HG03439 (cell line): ENCODE results near the gene RRP15.
A peak's percentile ranks its signal among the peaks of the same experiment; 100 is the strongest.

Experiments used
- ATAC-seq: cut with Tn5 transposase; IDR thresholded peaks from one replicate; pipeline ENCODE4 v1.9.1; 2021; ENCODE audit warnings: mild to moderate bottlenecking, moderate library complexity; ENCODE audit not compliant: unreplicated experiment

The RRP15 gene

DNA sequence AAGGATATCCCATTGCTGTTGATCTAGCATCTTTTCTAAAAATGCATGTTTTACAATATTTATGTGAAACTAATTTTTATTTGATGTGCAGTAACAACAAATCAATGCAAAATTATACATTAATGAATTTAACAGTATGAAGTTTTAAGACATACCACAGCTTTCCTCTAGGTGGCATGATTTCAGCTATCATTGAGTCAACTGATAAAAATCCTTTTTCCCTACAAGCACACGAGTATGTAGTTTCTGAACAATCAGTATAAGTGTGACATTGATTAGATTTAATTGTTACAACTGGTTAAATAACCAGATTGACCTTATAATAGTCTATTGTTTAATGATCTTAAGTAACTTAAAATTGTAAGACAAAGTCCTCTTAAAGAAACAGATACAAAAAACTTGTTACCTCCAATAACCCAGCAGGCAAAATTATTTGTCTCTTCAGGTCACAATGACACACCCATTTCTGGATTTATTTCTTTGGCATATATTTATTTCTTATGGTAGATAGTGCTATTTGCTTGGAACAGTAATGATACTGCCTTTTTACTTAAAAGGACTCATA lies 54.3 kb downstream of the RRP15 start:
- no peak for ATAC-seq

DNA sequence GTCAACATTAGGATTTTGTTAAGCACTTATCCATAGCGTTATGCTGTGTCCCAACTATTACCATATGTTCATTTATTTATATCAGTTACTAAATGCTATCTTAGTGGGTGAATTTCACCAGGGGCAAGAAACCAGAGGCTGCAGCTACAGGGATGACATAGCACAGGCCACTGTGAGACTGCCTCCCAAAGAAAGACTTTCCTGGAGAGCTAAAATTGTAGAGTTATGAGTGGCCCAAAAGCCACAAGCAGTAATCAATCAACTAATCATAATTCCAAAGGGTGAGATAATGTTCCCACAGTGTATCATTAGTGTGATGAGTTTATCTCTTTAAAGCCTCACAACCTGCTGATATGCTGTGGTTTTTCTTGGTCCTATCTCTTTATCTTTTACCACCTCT lies 56.2 kb downstream of the RRP15 start:
- no peak for ATAC-seq

DNA sequence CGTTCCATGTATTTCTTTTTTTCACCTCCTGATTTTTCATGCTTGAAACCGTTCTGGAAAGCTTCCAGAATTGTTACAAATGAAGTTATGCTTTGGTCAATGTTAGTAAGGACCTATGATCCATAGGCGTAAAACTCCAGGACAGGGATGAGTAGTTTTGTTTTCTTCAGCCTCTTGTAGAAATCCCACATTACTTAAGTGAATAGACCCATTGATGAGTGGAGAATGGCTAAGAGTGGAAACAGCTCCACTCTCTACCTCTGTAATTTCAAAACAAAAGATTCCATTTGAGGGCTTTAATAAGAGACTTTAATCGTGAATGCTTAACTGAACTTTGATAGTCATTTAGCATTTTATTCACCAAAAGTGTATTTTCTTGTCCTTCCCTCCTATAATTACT lies 57.0 kb downstream of the RRP15 start:
- no peak for ATAC-seq

DNA sequence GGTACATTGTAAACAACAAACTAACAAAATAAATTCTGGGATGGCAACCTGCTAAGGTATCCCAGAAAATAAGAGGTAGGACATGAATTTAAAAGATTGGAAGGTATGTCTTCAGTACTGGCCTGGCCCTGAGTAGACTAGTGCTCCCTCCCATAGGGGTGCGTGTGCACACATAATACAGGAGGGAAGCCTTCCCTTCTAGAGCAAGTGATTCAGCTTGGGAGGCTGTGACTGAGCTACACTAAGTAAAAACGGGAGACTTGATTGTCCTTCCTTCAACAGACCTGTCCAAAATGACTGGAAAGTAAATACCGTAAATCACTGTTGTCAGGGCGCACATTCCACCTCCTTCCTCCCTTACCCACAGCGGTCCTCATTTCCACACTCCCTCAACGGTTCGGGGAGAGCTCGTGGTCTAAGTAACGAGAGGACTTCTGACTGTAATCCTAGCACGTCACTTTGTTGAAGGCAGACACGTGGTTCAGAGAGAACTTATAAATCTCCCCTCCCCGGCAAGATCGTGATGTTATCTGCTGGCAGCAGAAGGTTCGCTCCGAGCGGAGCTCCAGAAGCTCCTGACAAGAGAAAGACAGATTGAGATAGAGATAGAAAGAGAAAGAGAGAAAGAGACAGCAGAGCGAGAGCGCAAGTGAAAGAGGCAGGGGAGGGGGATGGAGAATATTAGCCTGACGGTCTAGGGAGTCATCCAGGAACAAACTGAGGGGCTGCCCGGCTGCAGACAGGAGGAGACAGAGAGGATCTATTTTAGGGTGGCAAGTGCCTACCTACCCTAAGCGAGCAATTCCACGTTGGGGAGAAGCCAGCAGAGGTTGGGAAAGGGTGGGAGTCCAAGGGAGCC lies 60.0 kb downstream of the RRP15 start, which contains the start of gene TGFB2:
TSS of gene TGFB2 (plus strand) at position 523 of the 859 bp plus-strand sequence. CDS start 1,366 bp downstream, outside the sequence.
- peak; percentile 43 for ATAC-seq

DNA sequence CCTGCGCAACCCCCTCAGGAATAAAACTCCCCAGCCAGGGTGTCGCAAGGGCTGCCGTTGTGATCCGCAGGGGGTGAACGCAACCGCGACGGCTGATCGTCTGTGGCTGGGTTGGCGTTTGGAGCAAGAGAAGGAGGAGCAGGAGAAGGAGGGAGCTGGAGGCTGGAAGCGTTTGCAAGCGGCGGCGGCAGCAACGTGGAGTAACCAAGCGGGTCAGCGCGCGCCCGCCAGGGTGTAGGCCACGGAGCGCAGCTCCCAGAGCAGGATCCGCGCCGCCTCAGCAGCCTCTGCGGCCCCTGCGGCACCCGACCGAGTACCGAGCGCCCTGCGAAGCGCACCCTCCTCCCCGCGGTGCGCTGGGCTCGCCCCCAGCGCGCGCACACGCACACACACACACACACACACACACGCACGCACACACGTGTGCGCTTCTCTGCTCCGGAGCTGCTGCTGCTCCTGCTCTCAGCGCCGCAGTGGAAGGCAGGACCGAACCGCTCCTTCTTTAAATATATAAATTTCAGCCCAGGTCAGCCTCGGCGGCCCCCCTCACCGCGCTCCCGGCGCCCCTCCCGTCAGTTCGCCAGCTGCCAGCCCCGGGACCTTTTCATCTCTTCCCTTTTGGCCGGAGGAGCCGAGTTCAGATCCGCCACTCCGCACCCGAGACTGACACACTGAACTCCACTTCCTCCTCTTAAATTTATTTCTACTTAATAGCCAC lies 60.7 kb downstream of the RRP15 start:
- ATAC-seq, result peak; percentile 62

DNA sequence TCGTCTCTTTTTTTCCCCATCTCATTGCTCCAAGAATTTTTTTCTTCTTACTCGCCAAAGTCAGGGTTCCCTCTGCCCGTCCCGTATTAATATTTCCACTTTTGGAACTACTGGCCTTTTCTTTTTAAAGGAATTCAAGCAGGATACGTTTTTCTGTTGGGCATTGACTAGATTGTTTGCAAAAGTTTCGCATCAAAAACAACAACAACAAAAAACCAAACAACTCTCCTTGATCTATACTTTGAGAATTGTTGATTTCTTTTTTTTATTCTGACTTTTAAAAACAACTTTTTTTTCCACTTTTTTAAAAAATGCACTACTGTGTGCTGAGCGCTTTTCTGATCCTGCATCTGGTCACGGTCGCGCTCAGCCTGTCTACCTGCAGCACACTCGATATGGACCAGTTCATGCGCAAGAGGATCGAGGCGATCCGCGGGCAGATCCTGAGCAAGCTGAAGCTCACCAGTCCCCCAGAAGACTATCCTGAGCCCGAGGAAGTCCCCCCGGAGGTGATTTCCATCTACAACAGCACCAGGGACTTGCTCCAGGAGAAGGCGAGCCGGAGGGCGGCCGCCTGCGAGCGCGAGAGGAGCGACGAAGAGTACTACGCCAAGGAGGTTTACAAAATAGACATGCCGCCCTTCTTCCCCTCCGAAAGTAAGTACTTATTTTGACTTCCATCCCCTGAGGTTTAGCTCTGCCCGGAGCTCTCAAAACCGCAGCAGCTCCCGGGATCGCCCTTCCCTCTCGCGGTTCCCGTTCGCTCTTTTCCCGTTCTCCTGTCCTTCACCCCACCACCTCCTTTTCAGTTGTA lies 61.5 kb downstream of the RRP15 start:
- no peak for ATAC-seq

DNA sequence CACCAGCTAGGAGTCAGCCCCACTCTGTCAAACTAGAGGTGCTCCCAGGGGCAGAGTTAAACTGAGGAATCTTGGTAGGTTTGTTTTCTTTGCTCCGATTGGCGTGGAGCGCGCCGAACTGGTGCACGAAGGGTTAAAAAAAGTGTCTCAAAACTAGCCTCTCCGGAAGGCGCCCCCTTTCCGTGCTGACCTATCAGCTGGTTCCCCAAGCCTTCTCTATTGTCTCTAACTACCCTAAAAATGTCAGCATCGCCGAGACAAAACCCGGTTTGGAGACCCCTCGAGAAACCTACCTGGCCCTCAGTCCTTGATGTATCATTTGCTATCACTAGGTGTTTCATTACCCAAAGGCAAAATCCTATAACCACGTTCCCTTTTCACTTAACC lies 62.2 kb downstream of the RRP15 start:
- no peak for ATAC-seq

DNA sequence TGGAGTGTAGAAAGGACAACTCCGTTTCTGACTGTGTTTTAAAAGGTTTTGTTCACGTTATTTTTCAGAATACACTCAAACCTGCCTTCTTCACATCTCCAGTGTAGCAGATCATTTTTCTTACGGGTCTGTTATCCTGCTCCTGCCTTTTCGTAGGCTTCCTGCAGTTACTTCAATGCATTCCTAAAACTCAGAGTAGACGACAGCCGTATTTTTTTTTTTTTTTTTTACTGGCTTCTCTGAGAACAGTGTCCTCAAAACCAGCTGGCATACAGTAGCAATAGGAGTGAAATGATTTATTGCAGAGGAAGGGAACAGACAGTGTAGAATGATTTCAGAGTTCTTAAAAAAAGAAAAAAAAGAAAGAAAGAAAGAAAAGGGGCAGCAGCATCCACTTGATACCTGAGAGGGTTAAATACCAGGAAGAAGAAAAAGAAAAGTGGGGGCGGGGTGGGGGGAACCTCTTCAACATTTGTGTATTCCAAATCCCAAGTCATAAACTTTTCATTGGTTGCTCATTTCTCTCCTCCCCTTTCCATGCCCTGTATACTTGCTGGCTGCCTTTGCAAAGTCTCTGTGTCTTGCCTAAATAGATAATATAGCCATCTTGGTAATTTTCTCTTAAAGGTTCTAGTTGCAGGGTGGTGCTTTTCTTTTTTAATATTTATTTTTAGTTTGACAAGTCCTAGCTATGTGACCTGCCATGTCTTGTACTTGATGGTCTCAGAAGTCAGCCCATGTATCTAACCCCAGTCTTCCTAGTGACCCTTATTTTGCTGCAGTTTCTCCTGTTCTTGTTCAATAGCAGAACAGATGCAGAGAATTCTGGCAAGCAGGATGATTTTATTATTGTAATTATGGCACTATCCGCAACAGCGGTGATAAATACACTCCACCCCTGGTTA lies 62.9 kb downstream of the RRP15 start:
- no peak for ATAC-seq

DNA sequence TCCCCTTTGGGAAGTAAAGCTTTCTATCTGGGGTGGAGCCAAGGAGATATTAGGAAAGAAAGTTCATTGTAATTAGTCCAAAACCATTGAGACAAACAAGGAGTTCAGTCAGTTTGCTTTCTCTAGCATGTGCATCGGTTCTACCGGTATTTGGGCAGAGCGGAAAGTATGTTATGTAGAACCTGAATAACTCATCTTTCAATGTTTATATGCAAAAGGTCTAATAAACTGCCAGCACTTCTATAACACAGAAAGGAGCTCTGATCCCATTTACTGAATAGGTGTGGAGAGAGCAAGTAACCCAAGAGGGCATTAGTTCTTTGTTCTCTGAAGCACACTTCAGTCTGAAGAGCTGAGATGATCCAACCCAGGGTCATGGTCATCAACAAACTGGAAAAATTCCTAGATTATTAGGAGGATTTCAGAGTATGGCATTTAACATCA lies 63.6 kb downstream of the RRP15 start:
- no peak for ATAC-seq

DNA sequence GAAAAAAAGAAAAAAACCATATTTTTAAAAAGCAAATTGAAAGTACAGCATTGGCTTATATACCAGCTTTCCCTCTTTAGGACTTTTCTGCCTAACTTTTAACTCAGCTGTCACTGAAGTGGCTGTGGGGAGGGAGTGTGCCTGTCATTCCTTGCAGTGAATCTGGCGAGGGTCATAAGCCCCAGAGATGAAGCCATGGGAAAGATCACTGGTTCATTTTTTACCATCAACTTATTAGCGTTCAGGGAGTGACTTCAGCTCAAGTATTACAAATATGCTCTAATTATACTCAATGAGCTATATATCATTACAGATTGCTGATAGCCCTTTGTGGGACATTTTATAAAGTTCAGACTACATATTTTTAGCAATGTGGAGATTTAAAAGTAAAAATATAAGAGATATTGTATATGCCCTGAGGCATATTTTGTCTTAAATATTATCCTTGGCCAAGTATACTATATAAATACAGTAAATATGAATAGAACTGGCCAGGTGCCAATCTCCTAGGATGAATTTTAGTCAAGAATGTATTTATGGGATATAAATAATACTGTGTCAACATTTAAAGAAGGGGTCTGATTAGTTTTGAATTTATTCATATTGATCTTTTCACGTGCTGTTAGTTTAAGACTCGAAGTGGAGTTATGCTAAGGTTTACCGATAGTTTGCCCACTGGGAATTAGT lies 64.4 kb downstream of the RRP15 start:
- ATAC-seq, result no peak

DNA sequence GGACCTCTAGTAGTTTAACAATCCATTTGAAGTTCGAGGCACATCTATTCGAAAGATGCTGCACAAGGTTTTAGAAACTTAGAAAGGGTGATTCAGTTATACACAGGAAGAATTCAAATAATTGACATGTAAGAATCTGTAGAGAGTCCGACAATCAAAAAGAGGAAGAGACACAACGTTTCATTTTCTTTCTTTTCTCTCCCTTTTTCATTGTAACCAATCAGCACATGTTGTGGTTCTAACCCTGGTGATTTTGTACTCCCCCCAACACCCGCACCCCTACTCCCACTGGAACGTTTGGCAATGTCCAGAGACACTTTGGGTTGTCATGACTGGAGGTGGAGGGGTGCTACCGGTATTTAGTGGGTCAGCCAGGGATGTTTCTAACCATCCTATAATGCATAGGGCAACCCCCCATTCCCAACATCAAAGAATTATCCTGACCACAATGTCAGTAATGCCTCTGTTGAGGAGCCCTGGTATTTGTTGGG lies 65.0 kb downstream of the RRP15 start:
- ATAC-seq, result no peak

DNA sequence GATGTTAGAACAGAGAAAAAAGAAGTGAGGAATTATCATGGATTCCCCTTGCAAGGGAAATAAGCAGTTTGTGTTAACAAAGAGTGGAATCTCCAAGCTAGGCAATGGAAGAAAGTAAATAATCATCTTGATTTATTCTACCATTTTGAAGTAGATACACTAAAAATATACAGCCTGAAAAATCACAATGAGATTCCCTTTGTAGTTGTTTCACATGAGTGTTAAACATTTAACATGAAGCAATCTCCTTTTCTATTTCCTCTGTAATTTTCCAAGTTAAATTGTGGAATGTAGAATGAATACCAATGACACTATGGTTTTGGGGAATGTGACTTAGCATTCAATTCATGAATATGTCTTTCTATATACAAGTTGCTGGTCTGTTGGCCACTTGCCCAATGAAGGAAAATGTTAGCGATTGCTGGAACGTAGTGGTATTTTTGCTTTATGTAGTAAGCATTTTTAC lies 65.7 kb downstream of the RRP15 start:
- no peak for ATAC-seq

DNA sequence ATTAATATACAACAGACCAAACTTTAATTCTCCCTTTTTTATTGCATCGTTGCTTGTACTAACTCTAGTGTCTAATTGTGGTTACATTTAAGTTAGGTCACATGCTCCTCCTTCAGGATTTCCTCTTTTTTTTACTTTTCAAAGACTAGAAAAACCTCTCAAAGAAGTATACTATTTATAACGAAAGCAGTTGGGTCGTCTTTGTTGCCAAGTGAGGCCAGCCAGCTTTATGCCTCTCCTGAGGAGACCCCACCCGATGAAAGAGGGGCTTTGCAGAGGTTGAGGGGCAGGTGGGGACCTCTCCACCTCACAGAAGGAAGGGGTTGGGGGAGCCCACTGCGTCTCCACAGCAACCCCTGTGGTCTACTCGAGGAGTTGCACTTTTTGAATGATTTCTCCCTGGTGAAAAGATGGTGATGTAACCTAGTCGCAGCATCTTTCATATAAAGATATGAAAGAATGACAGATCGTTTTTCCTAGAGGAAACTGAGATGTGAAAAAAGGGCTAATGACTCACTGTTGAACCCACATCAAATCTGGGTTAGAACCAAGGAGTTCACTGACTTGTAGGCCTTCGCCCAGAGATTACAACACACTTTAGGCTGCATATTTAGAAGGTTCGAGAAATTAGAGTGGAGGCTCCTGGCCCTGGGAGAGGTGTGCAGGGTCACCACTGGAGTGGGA lies 66.4 kb downstream of the RRP15 start:
- peak; percentile 66 for ATAC-seq

DNA sequence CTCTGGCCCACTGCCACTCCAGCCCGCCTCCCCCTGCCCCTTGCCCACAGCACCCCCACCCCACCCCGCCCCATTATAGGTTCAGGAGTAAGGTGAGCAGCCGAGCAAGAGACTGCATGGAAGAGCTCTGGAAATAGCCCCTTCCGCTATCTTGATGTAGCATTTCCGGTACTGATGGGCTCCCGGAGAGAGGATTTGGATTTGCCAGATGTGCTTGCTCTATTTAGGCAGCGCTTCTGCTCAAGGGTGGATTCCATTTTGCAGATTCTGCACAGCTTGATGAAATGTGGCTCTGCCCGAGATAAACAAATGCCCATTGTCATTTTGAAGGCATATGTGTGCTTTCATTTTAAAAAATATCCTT lies 67.0 kb downstream of the RRP15 start:
- no peak for ATAC-seq

DNA sequence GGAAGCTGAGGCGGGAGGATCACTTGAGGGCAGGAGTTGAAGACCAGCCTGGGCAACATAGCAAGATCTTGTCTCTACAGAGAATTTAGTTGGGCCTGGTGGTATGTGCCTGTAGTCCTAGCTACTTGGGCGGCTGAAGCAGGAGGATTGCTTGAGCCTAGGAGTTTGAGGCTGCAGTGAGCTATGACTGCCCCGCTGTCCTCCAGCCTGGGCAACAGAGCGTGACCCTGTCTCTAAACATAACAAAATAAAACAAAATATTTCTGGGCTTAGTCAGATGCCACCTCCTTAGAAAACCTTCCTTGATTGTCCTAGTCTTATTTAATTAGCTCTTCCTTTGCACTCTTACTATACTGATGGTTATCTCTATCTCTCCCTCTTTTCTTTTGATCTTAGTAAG lies 68.6 kb downstream of the RRP15 start:
- ATAC-seq, result no peak

DNA sequence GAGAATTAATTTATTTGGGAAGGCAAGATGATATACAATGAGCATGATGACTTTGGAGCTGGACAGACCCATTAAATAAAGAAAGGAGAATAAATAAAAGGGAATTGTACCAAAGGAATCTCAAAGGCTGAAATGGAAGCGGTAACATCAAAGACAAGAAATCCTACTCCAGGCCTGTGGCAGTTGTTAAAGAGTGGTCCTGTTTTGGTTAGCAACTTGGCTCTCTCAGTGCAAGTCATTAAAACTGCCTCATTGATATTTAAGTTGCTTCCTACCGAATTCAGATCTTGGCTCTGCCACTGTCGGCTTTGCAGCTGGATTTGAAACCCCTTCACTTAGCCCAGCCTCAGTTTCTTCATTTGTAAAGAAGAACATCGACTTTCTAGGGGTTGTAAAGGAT lies 70.2 kb downstream of the RRP15 start:
- no peak for ATAC-seq

DNA sequence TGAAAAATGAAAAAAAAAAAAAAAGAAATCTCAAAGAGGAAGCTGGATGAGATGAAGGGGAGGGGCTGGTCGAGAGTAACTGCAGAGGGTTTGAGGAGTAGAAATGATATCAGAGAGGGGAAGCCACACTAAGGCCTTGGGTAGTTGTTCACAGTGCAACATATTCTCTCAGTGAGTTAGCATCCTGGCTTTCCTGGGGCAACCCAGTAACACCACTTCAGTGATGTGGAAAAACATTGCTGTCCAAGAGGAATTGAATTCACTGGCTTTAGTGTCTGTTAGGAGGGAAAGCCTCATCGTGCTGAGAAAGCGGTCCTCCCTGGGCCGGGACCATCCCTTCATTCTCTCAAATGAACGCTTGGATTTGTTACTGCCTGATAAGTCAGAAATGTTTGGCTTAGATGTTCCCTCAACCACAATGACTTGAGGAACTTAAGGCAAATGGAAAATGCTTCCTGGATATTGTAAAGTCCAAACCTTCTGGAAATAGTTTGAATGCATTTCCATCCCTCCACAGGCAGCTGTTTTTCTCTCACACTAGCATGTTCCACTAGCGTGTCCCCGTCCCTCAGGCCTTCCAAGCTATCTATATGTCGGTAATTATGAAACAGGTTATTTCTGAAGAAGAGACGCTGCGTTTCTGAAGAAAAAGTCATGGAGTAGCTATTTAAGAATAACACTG lies 72.3 kb downstream of the RRP15 start:
- ATAC-seq, result no peak

DNA sequence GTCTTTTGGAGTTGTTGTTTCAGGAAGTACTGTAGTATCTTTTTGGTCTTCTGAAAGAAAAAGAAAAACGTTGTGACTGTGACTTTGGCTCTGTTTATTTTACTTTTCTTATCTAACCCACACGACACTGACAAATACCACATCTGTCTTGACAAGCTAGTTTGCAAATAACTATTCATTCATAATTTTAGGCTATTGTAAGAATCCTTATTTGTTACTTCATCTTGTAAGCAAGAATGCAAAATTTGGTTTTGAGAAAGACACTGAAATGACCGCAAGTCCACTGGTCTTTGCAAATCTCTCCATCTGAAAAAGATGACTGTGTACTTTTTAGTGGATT lies 72.8 kb downstream of the RRP15 start:
- ATAC-seq, result no peak
